ENCODE results near the gene ZNF280A. TPM values are rescaled to one million over a fixed set of nuclear protein-coding genes. Genes with fewer than 3 reads are reported as not detected.
A peak's percentile ranks its signal among the peaks of the same experiment; 100 is the strongest.

Gene ZNF280A
- polyA plus RNA-seq, 1 experiment, result not detected

DNA sequence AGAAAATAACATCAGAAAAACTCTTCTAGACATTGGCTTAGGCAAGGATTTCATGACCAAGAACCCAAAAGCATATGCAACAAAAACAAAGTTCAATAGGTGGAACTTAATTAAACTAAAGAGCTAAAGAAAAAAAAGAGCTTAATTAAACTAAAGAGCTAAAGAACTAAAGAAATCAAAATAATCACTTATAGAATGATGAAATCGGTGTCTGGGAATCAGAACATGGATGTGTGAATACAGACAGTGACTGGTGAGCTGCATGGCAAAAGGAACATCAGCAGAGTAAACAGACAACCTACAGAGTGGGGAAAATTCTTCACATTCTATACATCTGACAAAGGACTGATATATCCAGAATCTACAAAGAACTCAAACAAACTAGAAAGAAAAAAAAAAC is 53.0 kb downstream of the ZNF280A start:
- DNase-seq (ENCODE audit: low read depth), result no peak
- CTCF ChIA-PET, result interaction anchor here (0.8 kb wide), 1 partner anchor 114 kb away, joined by 3 read pairs; no protein-coding TSS in a partner anchor
- POLR2A ChIA-PET, result no interaction called here

DNA sequence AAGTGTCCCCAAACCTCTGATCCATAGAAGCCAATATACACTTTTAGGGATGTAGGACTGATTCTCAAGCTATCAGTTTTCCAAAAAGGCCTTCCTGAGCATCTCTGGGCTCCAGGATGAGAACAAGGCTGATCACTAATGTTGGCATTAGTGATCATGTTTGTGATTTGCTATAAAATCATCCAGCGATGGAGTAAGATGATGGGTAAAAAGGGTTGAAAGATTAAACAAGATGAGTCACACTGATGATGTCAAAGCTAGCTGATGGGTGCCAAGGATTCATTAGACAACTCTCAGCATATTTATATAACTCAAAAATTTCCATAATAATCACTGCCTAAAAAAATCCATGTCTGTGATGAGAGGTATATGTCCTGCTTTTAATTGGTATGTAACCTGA is 54.3 kb downstream of the ZNF280A start:
- CTCF ChIA-PET, result interaction anchor here (1.5 to 4.8 kb wide), 4 partner anchors 111 to 491 kb away, joined by 7 to 50 read pairs (median 12); no protein-coding TSS in a partner anchor
- POLR2A ChIA-PET, result no interaction called here
- H3K4me3 ChIP-seq (ENCODE audit: low read depth, low read length), result no peak overlapping the region
- no peaks in the 10 kb centered on the region; the same call in 1 of the 2 replicates for H3K27me3 ChIP-seq (ENCODE audit: control insufficient read depth, insufficient read depth, low read length)
- DNase-seq (ENCODE audit: low read depth), result no peak
- TF ChIP-seq, protein P1, sequence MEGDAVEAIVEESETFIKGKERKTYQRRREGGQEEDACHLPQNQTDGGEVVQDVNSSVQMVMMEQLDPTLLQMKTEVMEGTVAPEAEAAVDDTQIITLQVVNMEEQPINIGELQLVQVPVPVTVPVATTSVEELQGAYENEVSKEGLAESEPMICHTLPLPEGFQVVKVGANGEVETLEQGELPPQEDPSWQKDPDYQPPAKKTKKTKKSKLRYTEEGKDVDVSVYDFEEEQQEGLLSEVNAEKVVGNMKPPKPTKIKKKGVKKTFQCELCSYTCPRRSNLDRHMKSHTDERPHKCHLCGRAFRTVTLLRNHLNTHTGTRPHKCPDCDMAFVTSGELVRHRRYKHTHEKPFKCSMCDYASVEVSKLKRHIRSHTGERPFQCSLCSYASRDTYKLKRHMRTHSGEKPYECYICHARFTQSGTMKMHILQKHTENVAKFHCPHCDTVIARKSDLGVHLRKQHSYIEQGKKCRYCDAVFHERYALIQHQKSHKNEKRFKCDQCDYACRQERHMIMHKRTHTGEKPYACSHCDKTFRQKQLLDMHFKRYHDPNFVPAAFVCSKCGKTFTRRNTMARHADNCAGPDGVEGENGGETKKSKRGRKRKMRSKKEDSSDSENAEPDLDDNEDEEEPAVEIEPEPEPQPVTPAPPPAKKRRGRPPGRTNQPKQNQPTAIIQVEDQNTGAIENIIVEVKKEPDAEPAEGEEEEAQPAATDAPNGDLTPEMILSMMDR (IDR thresholded peaks at IDR 0.05; ENCODE audit: insufficient read depth, low read depth, low read length), result no peak
- H3K36me3 ChIP-seq (ENCODE audit: control insufficient read depth, insufficient read depth, low read length), result no peaks in the 10 kb centered on the region

More for the DNA sequence above, 53.0 kb downstream of the ZNF280A start:
- Histone ChIP-seq H3K36me3 (ENCODE audit: control insufficient read depth, insufficient read depth, low read length) (no peaks in the 10 kb centered on the region), H3K4me3 (ENCODE audit: low read depth, low read length) (no peak overlapping the region), H3K27me3 (ENCODE audit: control insufficient read depth, insufficient read depth, low read length) (no peaks in the 10 kb centered on the region; the same call in 1 of the 2 replicates)
- TF ChIP-seq, protein P1 (IDR thresholded peaks at IDR 0.05; ENCODE audit: insufficient read depth, low read depth, low read length), result no peak

DNA sequence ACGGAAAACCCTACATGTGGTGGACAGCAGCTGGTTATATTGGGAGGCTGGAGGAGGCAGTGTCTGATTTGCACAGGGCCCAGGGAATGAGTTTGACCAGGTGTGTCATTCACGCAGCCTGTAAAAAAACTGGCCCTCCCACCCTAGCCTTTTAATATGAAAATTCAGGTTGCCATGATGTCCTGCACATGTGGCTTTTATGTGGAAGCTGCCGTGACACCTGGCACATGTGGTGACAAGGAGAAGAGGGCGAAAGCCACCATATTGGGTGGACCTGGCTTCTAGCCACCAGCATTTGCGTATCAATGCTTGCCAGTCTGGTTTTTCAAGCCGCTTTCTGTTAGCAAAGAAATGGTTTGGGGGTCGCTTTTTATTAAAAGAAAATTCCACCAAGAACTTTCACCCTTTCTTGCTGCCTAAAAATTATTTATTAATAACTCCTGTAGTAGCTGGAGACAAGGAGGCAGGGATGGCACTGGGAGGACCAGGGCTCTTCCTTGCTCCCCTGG is 54.9 kb downstream of the ZNF280A start:
- H3K36me3 ChIP-seq (ENCODE audit: control insufficient read depth, insufficient read depth, low read length), result no peaks in the 10 kb centered on the region
- TF ChIP-seq, protein P1 (IDR thresholded peaks at IDR 0.05; ENCODE audit: insufficient read depth, low read depth, low read length), result no peak
- ChIA-PET POLR2A (no interaction called here), CTCF (interaction anchor here (0.6 to 4.8 kb wide), 10 partner anchors 9 to 492 kb away, joined by 3 to 50 read pairs (median 6); no protein-coding TSS in a partner anchor)
- H3K4me3 ChIP-seq (ENCODE audit: low read depth, low read length), result no peak overlapping the region
- H3K27me3 ChIP-seq (ENCODE audit: control insufficient read depth, insufficient read depth, low read length), result no peaks in the 10 kb centered on the region; the same call in 1 of the 2 replicates
- DNase-seq (ENCODE audit: low read depth), result no peak

DNA sequence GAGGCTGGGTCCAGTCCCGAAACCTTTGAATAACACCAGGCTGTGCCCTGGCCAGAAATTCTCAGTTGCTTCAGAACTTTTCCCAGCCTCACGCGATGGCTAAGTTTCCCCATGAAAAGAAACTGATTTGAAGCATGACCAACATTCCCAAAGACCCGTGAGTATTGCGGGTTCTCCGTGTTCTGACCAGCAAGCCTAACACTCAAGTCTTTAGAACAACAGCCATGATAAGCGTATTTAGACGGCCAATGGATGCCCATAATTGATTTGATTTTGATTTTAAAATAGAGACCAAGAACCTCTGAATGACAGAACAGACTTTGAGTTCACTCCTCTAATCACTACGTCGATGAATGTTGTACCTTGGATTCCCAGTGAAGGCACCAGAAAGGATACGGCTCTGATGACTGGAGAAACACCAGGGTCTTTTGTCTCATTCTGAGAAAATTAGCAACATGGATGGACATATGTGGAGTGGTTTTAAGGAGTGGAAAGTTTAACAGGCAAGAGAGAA is 55.5 kb downstream of the ZNF280A start:
- POLR2A ChIA-PET, result no interaction called here
- TF ChIP-seq, protein P1 (IDR thresholded peaks at IDR 0.05; ENCODE audit: insufficient read depth, low read depth, low read length), result no peak
- CTCF ChIA-PET, result interaction anchor here (0.6 to 4.8 kb wide), 26 partner anchors 9 to 492 kb away, joined by 3 to 50 read pairs (median 4); no protein-coding TSS in a partner anchor
- no peak overlapping the region for H3K4me3 ChIP-seq (ENCODE audit: low read depth, low read length)
- DNase-seq (ENCODE audit: low read depth), result no peak
- H3K27me3 ChIP-seq (ENCODE audit: control insufficient read depth, insufficient read depth, low read length), result no peaks in the 10 kb centered on the region; the same call in 1 of the 2 replicates
- H3K36me3 ChIP-seq (ENCODE audit: control insufficient read depth, insufficient read depth, low read length), result no peaks in the 10 kb centered on the region

DNA sequence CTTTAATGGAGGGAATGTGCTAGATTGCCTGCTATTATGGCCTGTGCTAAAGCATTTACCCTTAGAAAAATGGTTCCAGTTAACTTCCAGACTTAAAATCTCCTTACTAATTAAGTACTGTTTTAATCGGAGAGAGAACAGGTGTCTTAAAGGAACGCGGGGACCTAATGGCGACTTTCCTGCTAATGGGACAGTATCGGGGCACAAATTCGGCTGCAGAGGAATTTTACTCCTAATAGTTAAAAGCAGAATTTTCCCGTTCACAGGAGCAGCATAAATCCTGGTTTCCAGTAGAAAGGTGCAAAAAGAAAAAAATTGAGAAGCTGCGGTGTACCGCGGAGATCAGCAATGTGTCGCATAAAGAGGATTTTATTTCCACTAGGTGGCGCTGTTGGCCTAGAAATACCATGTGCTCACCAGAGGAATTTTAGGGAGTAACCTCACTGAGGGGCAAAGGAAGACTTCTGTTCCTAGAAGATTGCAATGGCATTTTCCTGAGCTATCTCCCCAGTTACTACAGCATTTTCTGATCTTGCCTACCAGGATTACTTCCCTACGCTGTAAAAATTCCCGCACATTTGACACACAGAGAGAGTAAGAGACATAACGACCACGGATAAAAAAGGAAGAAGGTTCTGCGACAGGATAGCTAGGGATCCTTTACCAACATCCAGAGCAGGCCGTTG is 56.1 kb downstream of the ZNF280A start:
- TF ChIP-seq, protein P1 (IDR thresholded peaks at IDR 0.05; ENCODE audit: insufficient read depth, low read depth, low read length), result peak; percentile 59
- POLR2A ChIA-PET, result no interaction called here
- CTCF ChIA-PET, result interaction anchor here (0.6 to 4.8 kb wide), 29 partner anchors 8 to 503 kb away, joined by 3 to 50 read pairs (median 4); no protein-coding TSS in a partner anchor
- Histone ChIP-seq H3K36me3 (ENCODE audit: control insufficient read depth, insufficient read depth, low read length) (no peaks in the 10 kb centered on the region), H3K4me3 (ENCODE audit: low read depth, low read length) (no peak overlapping the region), H3K27me3 (ENCODE audit: control insufficient read depth, insufficient read depth, low read length) (no peaks in the 10 kb centered on the region; the same call in 1 of the 2 replicates)
- no peak for DNase-seq (ENCODE audit: low read depth)

All from BJ (cell line).